HG02763 (cell line): ENCODE results near the gene NXN.
"Not testable (repeated sequence)": the region's sequence is repeated elsewhere in the genome, so short reads cannot be mapped to it uniquely, and the experiment has no call there.

Source experiments
- ATAC-seq: cut with Tn5 transposase; IDR thresholded peaks from one replicate; pipeline ENCODE4 v1.9.1; 2021; ENCODE audit warnings: mild to moderate bottlenecking, moderate library complexity; ENCODE audit not compliant: unreplicated experiment

Gene NXN

GRCh38 chr17:924306-924705 lies 55.3 kb downstream of the NXN start:
- ATAC-seq = not testable (repeated sequence)

- no peak for ATAC-seq
These were observed 55.9 kb downstream of the NXN start for GRCh38 chr17:923633-924032.

GRCh38 chr17:921161-921560 lies 58.4 kb downstream of the NXN start:
- ATAC-seq = no peak

GRCh38 chr17:920190-920589 lies 59.4 kb downstream of the NXN start:
- ATAC-seq = no peak

GRCh38 chr17:917941-918740 lies 61.4 kb downstream of the NXN start:
- ATAC-seq = no peak

GRCh38 chr17:917391-917811 lies 62.2 kb downstream of the NXN start:
- ATAC-seq = no peak

- ATAC-seq = no peak
These were observed 63.3 kb downstream of the NXN start for GRCh38 chr17:916315-916714.

- no peak for ATAC-seq
These were observed 63.9 kb downstream of the NXN start for GRCh38 chr17:915538-916201.

- ATAC-seq = no peak
These were observed 65.0 kb downstream of the NXN start for GRCh38 chr17:914561-914960.

GRCh38 chr17:913207-913606 lies 66.4 kb downstream of the NXN start:
- no peak for ATAC-seq

- no peak for ATAC-seq
These were observed 69.8 kb downstream of the NXN start for GRCh38 chr17:909642-910323.

GRCh38 chr17:907725-908124 lies 71.9 kb downstream of the NXN start:
- ATAC-seq = no peak

GRCh38 chr17:905708-906107 lies 73.9 kb downstream of the NXN start:
- not testable (repeated sequence) for ATAC-seq

- no peak for ATAC-seq
These were observed 75.7 kb downstream of the NXN start for GRCh38 chr17:903691-904481.

GRCh38 chr17:902463-902862 lies 77.1 kb downstream of the NXN start:
- ATAC-seq = no peak

GRCh38 chr17:901964-902363 lies 77.6 kb downstream of the NXN start:
- ATAC-seq = no peak

GRCh38 chr17:901191-901950 lies 78.2 kb downstream of the NXN start:
- ATAC-seq = no peak

GRCh38 chr17:900336-900934 lies 79.1 kb downstream of the NXN start:
- no peak for ATAC-seq

GRCh38 chr17:897970-898619 lies 81.5 kb downstream of the NXN start:
- no peak for ATAC-seq
